ENCODE measurements around the gene ALKBH5. TPM values are rescaled to one million over a fixed set of nuclear protein-coding genes. Genes with fewer than 3 reads are reported as not detected.

ALKBH5 gene
- total RNA-seq, 4 donors from 2014 or later: 67.1 to 92.7 (median 73.2) TPM

DNA sequence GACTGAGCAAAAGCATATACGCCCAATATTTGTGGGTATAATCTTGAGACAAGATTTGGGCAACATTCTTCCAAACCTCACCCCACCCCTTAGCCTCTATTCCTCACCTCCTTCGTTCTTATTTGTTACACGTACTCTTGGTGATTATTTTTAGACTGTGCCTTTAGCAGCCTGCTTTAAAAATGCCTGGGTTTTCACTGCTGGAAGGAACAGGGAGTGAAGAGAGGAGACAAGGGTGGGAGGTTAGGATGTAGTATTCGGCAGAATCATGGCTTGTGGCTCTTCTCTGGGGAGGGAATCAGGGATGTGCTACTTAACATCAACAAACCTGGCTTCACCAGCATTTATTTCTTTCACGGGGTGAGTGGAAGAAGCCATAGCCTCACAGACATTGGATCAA lies 11.6 kb downstream of the ALKBH5 start:
- Histone ChIP-seq H3K27me3 (no peaks in the 10 kb centered on the region), H3K9me3 (no peaks in the 10 kb centered on the region), H3K27ac (no peak overlapping the region), H3K4me3 (no peak overlapping the region), H3K36me3 (peaks cover 46% of the 10 kb centered on the region), H3K4me1 (peaks cover 52% of the 10 kb centered on the region)
- DNase-seq (ENCODE audit: low spot score in 2 of 2): no peak
- TF ChIP-seq EP300 (IDR thresholded peaks at IDR 0.05): no peak
- TF ChIP-seq, protein P1, sequence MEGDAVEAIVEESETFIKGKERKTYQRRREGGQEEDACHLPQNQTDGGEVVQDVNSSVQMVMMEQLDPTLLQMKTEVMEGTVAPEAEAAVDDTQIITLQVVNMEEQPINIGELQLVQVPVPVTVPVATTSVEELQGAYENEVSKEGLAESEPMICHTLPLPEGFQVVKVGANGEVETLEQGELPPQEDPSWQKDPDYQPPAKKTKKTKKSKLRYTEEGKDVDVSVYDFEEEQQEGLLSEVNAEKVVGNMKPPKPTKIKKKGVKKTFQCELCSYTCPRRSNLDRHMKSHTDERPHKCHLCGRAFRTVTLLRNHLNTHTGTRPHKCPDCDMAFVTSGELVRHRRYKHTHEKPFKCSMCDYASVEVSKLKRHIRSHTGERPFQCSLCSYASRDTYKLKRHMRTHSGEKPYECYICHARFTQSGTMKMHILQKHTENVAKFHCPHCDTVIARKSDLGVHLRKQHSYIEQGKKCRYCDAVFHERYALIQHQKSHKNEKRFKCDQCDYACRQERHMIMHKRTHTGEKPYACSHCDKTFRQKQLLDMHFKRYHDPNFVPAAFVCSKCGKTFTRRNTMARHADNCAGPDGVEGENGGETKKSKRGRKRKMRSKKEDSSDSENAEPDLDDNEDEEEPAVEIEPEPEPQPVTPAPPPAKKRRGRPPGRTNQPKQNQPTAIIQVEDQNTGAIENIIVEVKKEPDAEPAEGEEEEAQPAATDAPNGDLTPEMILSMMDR (IDR thresholded peaks at IDR 0.05): no peak
- TF ChIP-seq POLR2A (IDR thresholded peaks at IDR 0.05): no peak
- TF ChIP-seq POLR2AphosphoS5 (IDR thresholded peaks at IDR 0.05): no peak
- 68% methylated on average over 5 of the region's 5 CpGs for WGBS

GRCh38 chr17:18197535-18198194 lies 14.0 kb downstream of the ALKBH5 start:
- WGBS: 89% methylated on average over 3 of the region's 3 CpGs
- TF ChIP-seq POLR2AphosphoS5 (IDR thresholded peaks at IDR 0.05): no peak
- TF ChIP-seq, protein P1 (IDR thresholded peaks at IDR 0.05): no peak
- TF ChIP-seq POLR2A (IDR thresholded peaks at IDR 0.05): no peak
- TF ChIP-seq EP300 (IDR thresholded peaks at IDR 0.05): no peak
- no peaks in the 10 kb centered on the region for H3K9me3 ChIP-seq
- no peaks in the 10 kb centered on the region for H3K27me3 ChIP-seq
- H3K27ac ChIP-seq: no peak overlapping the region
- H3K36me3 ChIP-seq: peaks cover 46% of the 10 kb centered on the region
- no peak overlapping the region for H3K4me3 ChIP-seq
- DNase-seq (ENCODE audit: low spot score in 2 of 2): no peak
- peaks cover 35% of the 10 kb centered on the region for H3K4me1 ChIP-seq

DNA sequence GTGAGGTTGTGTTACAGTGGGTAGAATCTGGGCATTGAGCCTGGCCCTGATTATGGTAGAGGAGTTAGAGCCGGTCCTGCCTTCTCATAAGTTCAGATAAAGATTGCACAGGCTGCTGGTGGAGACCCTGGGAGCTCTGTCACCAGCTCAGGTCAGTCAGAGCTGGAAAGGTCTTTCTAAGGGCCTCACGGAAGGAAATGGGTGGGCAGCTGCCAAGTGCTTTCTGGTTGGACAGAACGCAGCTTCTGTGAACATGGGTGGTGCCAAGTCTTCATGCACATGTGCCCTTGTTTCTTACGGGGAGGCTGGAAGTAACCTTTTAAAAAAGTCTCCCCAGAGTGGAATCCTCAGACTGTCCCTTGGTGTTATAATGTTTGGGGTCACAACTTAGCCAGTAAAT lies 14.9 kb downstream of the ALKBH5 start:
- no peak overlapping the region for H3K4me3 ChIP-seq

GRCh38 chr17:18201108-18201507 lies 17.5 kb downstream of the ALKBH5 start:
- H3K27me3 ChIP-seq: no peaks in the 10 kb centered on the region
- no peak overlapping the region for H3K27ac ChIP-seq
- peaks cover 57% of the 10 kb centered on the region for H3K36me3 ChIP-seq
- WGBS: 76% methylated on average over 4 of the region's 4 CpGs
- TF ChIP-seq, protein P1 (IDR thresholded peaks at IDR 0.05): no peak
- no peak for TF ChIP-seq POLR2A (IDR thresholded peaks at IDR 0.05)
- TF ChIP-seq EP300 (IDR thresholded peaks at IDR 0.05): no peak
- no peak for TF ChIP-seq POLR2AphosphoS5 (IDR thresholded peaks at IDR 0.05)
- DNase-seq (ENCODE audit: low spot score in 2 of 2): no peak
- H3K4me3 ChIP-seq: no peak overlapping the region
- no peaks in the 10 kb centered on the region for H3K9me3 ChIP-seq
- H3K4me1 ChIP-seq: peaks cover 29% of the 10 kb centered on the region

More for the DNA sequence above, 14.9 kb downstream of the ALKBH5 start:
- Histone ChIP-seq H3K36me3 (peaks cover 52% of the 10 kb centered on the region), H3K9me3 (no peaks in the 10 kb centered on the region), H3K27ac (no peak overlapping the region), H3K4me1 (peaks cover 30% of the 10 kb centered on the region), H3K27me3 (no peaks in the 10 kb centered on the region)
- 28% methylated on average over 4 of the region's 4 CpGs for WGBS
- TF ChIP-seq, protein P1 (IDR thresholded peaks at IDR 0.05): no peak
- no peak for TF ChIP-seq EP300 (IDR thresholded peaks at IDR 0.05)
- no peak for TF ChIP-seq POLR2A (IDR thresholded peaks at IDR 0.05)
- no peak for TF ChIP-seq POLR2AphosphoS5 (IDR thresholded peaks at IDR 0.05)
- DNase-seq (ENCODE audit: low spot score in 2 of 2): no peak

- Histone ChIP-seq H3K27me3 (no peaks in the 10 kb centered on the region), H3K27ac (no peak overlapping the region), H3K9me3 (no peaks in the 10 kb centered on the region), H3K36me3 (peaks cover 62% of the 10 kb centered on the region), H3K4me3 (no peak overlapping the region), H3K4me1 (peaks cover 14% of the 10 kb centered on the region)
- WGBS: 77% methylated on average over 7 of the region's 7 CpGs
- TF ChIP-seq, protein P1 (IDR thresholded peaks at IDR 0.05): no peak
- TF ChIP-seq POLR2AphosphoS5 (IDR thresholded peaks at IDR 0.05) (no peak), POLR2A (IDR thresholded peaks at IDR 0.05) (no peak), EP300 (IDR thresholded peaks at IDR 0.05) (no peak)
- no peak for DNase-seq (ENCODE audit: low spot score in 2 of 2)
Observed at GRCh38 chr17:18203308-18203707, 19.7 kb downstream of the ALKBH5 start.
